ENCODE results near the gene SLC20A1.

SLC20A1 gene

DNA sequence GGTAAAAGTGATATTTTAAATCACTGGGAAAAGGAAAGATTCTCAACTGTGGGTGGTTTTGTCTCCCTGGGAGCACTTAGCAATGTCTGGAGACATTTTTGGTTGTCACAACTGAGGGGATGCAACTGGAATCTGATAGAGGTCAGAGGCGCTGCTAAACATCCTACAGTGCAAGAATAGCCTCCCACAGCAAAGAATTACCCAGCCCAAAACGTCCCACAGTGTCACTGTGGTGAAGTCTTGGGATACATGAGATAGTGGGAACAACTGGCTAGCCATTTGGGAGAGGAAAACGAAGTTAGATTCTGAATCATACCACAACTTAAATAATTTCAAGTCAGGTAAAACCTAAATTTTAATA, 38.7 kb downstream of the SLC20A1 start:
- Histone ChIP-seq H3K36me3 (ENCODE audit: insufficient read depth, low read length) (no peaks in the 10 kb centered on the region), H3K9me3 (ENCODE audit: insufficient read depth, low read length, severe bottlenecking) (no peaks in the 10 kb centered on the region), H3K4me2 (ENCODE audit: insufficient read depth, low read length) (no peak overlapping the region), H4K20me1 (ENCODE audit: insufficient read depth, low read length) (no peaks in the 10 kb centered on the region), H3K27ac (ENCODE audit: low read length) (no peak overlapping the region), H2AFZ (ENCODE audit: low read depth, low read length) (no peak overlapping the region), H3K79me2 (ENCODE audit: insufficient read depth, low read length) (no peaks in the 10 kb centered on the region), H3K4me1 (ENCODE audit: insufficient read depth, low read length) (peaks cover 17% of the 10 kb centered on the region), H3K27me3 (ENCODE audit: insufficient read depth, low read length, poor library complexity) (no peaks in the 10 kb centered on the region), H3K4me3 (ENCODE audit: low read depth in 1 of 2, low read length in 2 of 2) (no peak overlapping the region), H3K9ac (ENCODE audit: low read depth, low read length) (no peak overlapping the region)
- no peak for DNase-seq
- TF ChIP-seq, protein P1, sequence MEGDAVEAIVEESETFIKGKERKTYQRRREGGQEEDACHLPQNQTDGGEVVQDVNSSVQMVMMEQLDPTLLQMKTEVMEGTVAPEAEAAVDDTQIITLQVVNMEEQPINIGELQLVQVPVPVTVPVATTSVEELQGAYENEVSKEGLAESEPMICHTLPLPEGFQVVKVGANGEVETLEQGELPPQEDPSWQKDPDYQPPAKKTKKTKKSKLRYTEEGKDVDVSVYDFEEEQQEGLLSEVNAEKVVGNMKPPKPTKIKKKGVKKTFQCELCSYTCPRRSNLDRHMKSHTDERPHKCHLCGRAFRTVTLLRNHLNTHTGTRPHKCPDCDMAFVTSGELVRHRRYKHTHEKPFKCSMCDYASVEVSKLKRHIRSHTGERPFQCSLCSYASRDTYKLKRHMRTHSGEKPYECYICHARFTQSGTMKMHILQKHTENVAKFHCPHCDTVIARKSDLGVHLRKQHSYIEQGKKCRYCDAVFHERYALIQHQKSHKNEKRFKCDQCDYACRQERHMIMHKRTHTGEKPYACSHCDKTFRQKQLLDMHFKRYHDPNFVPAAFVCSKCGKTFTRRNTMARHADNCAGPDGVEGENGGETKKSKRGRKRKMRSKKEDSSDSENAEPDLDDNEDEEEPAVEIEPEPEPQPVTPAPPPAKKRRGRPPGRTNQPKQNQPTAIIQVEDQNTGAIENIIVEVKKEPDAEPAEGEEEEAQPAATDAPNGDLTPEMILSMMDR (IDR thresholded peaks at IDR 0.05; ENCODE audit: borderline replicate concordance, extremely low read depth, low read length, poor library complexity, severe bottlenecking): no peak
- no peak for TF ChIP-seq EZH2 (IDR thresholded peaks at IDR 0.05; ENCODE audit: borderline replicate concordance, low read depth, low read length, severe bottlenecking)
- no peak for ATAC-seq (ENCODE audit: insufficient read depth, low read depth)

DNA sequence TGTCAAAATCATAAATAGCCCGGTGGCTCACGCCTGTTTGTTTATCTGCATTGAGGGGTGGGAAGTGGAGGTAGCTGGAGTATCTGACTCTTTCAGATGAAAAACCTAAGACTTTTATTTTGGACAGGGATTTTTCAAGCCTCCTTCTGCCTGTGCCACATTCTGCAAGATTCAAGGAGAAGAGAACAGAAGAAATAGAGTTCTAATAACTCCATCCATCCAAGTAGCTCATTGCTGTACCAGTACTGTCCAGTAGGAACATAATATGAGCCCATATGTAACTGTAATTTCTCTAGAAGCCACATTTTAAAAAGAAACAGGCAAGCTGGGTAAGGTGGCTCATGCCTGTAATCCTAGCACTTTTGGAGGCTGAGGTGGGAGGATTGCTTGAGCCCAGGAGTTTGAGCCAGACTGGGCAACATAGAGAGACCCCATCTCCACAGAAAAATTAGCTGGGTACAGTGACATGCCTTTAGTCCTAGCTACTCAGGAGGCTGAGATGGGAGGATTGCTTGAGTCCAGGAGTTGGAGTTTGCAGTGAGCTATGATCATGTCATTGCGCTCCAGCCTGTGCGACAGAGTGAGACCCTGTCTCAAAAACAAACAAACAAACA, 39.6 kb downstream of the SLC20A1 start:
- no peak overlapping the region for H3K27ac ChIP-seq (ENCODE audit: low read length)
- H4K20me1 ChIP-seq (ENCODE audit: insufficient read depth, low read length): no peaks in the 10 kb centered on the region
- H3K79me2 ChIP-seq (ENCODE audit: insufficient read depth, low read length): no peaks in the 10 kb centered on the region
- H3K4me1 ChIP-seq (ENCODE audit: insufficient read depth, low read length): peaks cover 17% of the 10 kb centered on the region
- no peak for TF ChIP-seq EZH2 (IDR thresholded peaks at IDR 0.05; ENCODE audit: borderline replicate concordance, low read depth, low read length, severe bottlenecking)
- TF ChIP-seq, protein P1 (IDR thresholded peaks at IDR 0.05; ENCODE audit: borderline replicate concordance, extremely low read depth, low read length, poor library complexity, severe bottlenecking): peak; percentile 1
- H2AFZ ChIP-seq (ENCODE audit: low read depth, low read length): no peak overlapping the region
- no peaks in the 10 kb centered on the region for H3K27me3 ChIP-seq (ENCODE audit: insufficient read depth, low read length, poor library complexity)
- H3K4me2 ChIP-seq (ENCODE audit: insufficient read depth, low read length): no peak overlapping the region
- DNase-seq: no peak
- no peaks in the 10 kb centered on the region for H3K36me3 ChIP-seq (ENCODE audit: insufficient read depth, low read length)
- no peaks in the 10 kb centered on the region for H3K9me3 ChIP-seq (ENCODE audit: insufficient read depth, low read length, severe bottlenecking)
- peak; percentile 42; the same call in 1 of the 3 replicates for ATAC-seq (ENCODE audit: insufficient read depth, low read depth)
- no peak overlapping the region for H3K9ac ChIP-seq (ENCODE audit: low read depth, low read length)
- H3K4me3 ChIP-seq (ENCODE audit: low read depth in 1 of 2, low read length in 2 of 2): no peak overlapping the region

DNA sequence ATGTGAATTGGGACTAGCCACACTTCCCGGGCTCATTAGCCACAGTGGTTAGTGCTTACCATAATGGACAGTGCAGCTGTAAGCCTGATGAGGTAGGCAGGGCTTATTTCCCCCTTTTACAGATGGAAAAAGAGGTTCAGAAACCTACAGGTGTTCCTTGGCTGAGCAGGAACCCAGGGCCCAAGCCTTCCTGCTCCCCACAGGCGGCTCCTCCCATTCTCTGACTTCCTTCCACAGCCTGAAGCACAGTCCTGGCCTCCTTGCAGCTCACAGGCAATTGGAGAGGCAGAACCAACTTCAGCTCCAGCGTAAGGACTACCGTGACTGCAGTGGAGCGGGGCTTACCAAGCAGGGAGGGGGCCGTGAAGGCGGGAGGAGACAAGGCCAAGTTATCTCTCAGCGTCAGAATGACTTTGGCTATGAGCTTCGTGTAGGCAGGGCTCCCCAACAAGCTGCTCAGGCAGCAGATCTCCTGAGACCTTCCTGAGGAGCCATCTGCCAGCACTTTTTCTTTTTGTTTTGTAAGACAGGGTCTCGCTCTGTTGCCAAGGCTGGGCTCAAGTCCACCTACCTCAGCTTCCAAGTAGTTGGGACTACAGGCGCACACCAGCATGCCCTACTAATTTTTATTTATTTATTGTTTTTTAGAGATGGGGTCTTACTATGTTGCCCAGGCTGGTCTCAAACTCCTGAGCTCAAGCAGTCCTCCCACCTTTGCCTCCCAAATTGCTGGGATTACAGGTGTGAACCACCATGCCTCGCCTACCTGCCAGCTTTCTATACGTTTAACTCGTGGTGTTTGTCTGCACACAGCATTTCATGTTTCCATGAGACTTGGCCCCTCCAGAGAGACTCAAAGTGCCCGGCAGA, 40.8 kb downstream of the SLC20A1 start:
- no peaks in the 10 kb centered on the region for H4K20me1 ChIP-seq (ENCODE audit: insufficient read depth, low read length)
- H3K4me1 ChIP-seq (ENCODE audit: insufficient read depth, low read length): peaks cover 28% of the 10 kb centered on the region
- H3K4me3 ChIP-seq (ENCODE audit: low read depth in 1 of 2, low read length in 2 of 2): no peak overlapping the region
- H3K27me3 ChIP-seq (ENCODE audit: insufficient read depth, low read length, poor library complexity): no peaks in the 10 kb centered on the region
- no peak overlapping the region for H3K4me2 ChIP-seq (ENCODE audit: insufficient read depth, low read length)
- no peaks in the 10 kb centered on the region for H3K9me3 ChIP-seq (ENCODE audit: insufficient read depth, low read length, severe bottlenecking)
- TF ChIP-seq, protein P1 (IDR thresholded peaks at IDR 0.05; ENCODE audit: borderline replicate concordance, extremely low read depth, low read length, poor library complexity, severe bottlenecking): no peak
- no peak for TF ChIP-seq EZH2 (IDR thresholded peaks at IDR 0.05; ENCODE audit: borderline replicate concordance, low read depth, low read length, severe bottlenecking)
- H3K9ac ChIP-seq (ENCODE audit: low read depth, low read length): no peak overlapping the region
- peak; percentile 37 for DNase-seq
- peak; percentile 49 for ATAC-seq (ENCODE audit: insufficient read depth, low read depth)
- peak overlapping the region; percentile 53; the same call in 1 of the 2 replicates for H3K27ac ChIP-seq (ENCODE audit: low read length)
- H3K79me2 ChIP-seq (ENCODE audit: insufficient read depth, low read length): no peaks in the 10 kb centered on the region
- peak overlapping the region; percentile 28; the same call in 1 of the 2 replicates for H2AFZ ChIP-seq (ENCODE audit: low read depth, low read length)
- no peaks in the 10 kb centered on the region for H3K36me3 ChIP-seq (ENCODE audit: insufficient read depth, low read length)

Data from DND-41 (cell line).